Measurements from ENCODE around the gene BDKRB2. TPM values are rescaled to one million over a fixed set of nuclear protein-coding genes. Genes with fewer than 3 reads are reported as not detected.

BDKRB2 gene
- total RNA-seq, 2 donors from 2014 or later, result 1.1 to 3.8 TPM

GRCh38 chr14:96203635-96204034, 1.0 kb upstream of the BDKRB2 start:
- no peaks in the 10 kb centered on the region for H3K9me3 Mint-ChIP-seq
- peak overlapping the region; percentile 56 for H3K4me3 Mint-ChIP-seq
- DNase-seq, result no peak
- no peaks in the 10 kb centered on the region for H3K36me3 Mint-ChIP-seq (ENCODE audit: low read depth)
- H3K27ac ChIP-seq (ENCODE audit: low read depth, low read length), result no peak overlapping the region
- H3K27me3 ChIP-seq (ENCODE audit: control insufficient read depth, insufficient read depth, low read length, poor library complexity, severe bottlenecking), result no peaks in the 10 kb centered on the region
- no peak for TF ChIP-seq CTCF (conservative IDR thresholded peaks at IDR 0.05)
- peaks cover 16% of the 10 kb centered on the region for H3K4me1 ChIP-seq (ENCODE audit: control insufficient read depth, insufficient read depth, low read length)
- no peaks in the 10 kb centered on the region for H3K27me3 Mint-ChIP-seq (ENCODE audit: insufficient read depth)
- peaks cover 20% of the 10 kb centered on the region for H3K4me1 Mint-ChIP-seq
- H3K27ac Mint-ChIP-seq, result no peak overlapping the region
- H3K36me3 ChIP-seq (ENCODE audit: control insufficient read depth, insufficient read depth, low read length), result no peaks in the 10 kb centered on the region
- WGBS, 2 experiments (ENCODE audit: insufficient coverage in 1 of 2, insufficient read length in 1 of 2), result 94 to 100% methylated on average over 1 of the region's 1 CpG
- no peak overlapping the region for H3K9ac ChIP-seq (ENCODE audit: extremely low read depth, low read length, poor library complexity, severe bottlenecking)
- no peaks in the 10 kb centered on the region for H3K9me3 ChIP-seq (ENCODE audit: control insufficient read depth, low read length)
- no peak overlapping the region for H3K4me3 ChIP-seq (ENCODE audit: low read length)

GRCh38 chr14:96205059-96205977, 679 bp downstream of the BDKRB2 start:
- no peaks in the 10 kb centered on the region for H3K36me3 ChIP-seq (ENCODE audit: control insufficient read depth, insufficient read depth, low read length)
- H3K27me3 Mint-ChIP-seq (ENCODE audit: insufficient read depth), result no peaks in the 10 kb centered on the region
- no peaks in the 10 kb centered on the region for H3K9me3 ChIP-seq (ENCODE audit: control insufficient read depth, low read length)
- no peak overlapping the region for H3K9ac ChIP-seq (ENCODE audit: extremely low read depth, low read length, poor library complexity, severe bottlenecking)
- H3K4me1 Mint-ChIP-seq, result peaks cover 19% of the 10 kb centered on the region
- peak overlapping the region; percentile 69 for H3K27ac Mint-ChIP-seq
- no peaks in the 10 kb centered on the region for H3K27me3 ChIP-seq (ENCODE audit: control insufficient read depth, insufficient read depth, low read length, poor library complexity, severe bottlenecking)
- H3K9me3 Mint-ChIP-seq, result no peaks in the 10 kb centered on the region
- peaks cover 2% of the 10 kb centered on the region for H3K36me3 Mint-ChIP-seq (ENCODE audit: low read depth)
- DNase-seq, result peak; percentile 69
- H3K27ac ChIP-seq (ENCODE audit: low read depth, low read length), result no peak overlapping the region
- H3K4me1 ChIP-seq (ENCODE audit: control insufficient read depth, insufficient read depth, low read length), result peaks cover 16% of the 10 kb centered on the region
- WGBS, 2 experiments (ENCODE audit: insufficient coverage in 1 of 2, insufficient read length in 1 of 2), result 33 to 38% methylated on average over 9 to 21 of the region's 21 CpGs
- TF ChIP-seq CTCF (conservative IDR thresholded peaks at IDR 0.05), result peak; percentile 37
- H3K4me3 ChIP-seq (ENCODE audit: low read length), result peak overlapping the region; percentile 82
- peak overlapping the region; percentile 56 for H3K4me3 Mint-ChIP-seq

- H3K4me3 ChIP-seq (ENCODE audit: low read length), result peak overlapping the region; percentile 82
- H3K27ac Mint-ChIP-seq, result no peak overlapping the region
- no peak overlapping the region for H3K9ac ChIP-seq (ENCODE audit: extremely low read depth, low read length, poor library complexity, severe bottlenecking)
Observed at GRCh38 chr14:96205978-96206360, 1.3 kb downstream of the BDKRB2 start.

More at GRCh38 chr14:96205978-96206360, 1.3 kb downstream of the BDKRB2 start:
- H3K9me3 Mint-ChIP-seq, result no peaks in the 10 kb centered on the region
- H3K36me3 ChIP-seq (ENCODE audit: control insufficient read depth, insufficient read depth, low read length), result no peaks in the 10 kb centered on the region
- no peaks in the 10 kb centered on the region for H3K27me3 ChIP-seq (ENCODE audit: control insufficient read depth, insufficient read depth, low read length, poor library complexity, severe bottlenecking)
- no peaks in the 10 kb centered on the region for H3K9me3 ChIP-seq (ENCODE audit: control insufficient read depth, low read length)
- H3K36me3 Mint-ChIP-seq (ENCODE audit: low read depth), result peaks cover 8% of the 10 kb centered on the region
- no peaks in the 10 kb centered on the region for H3K27me3 Mint-ChIP-seq (ENCODE audit: insufficient read depth)
- H3K4me1 Mint-ChIP-seq, result peaks cover 19% of the 10 kb centered on the region
- peak overlapping the region; percentile 56 for H3K4me3 Mint-ChIP-seq
- H3K27ac ChIP-seq (ENCODE audit: low read depth, low read length), result no peak overlapping the region
- no peak for TF ChIP-seq CTCF (conservative IDR thresholded peaks at IDR 0.05)
- H3K4me1 ChIP-seq (ENCODE audit: control insufficient read depth, insufficient read depth, low read length), result peaks cover 16% of the 10 kb centered on the region
- no peak for DNase-seq
- WGBS, 2 experiments (ENCODE audit: insufficient coverage in 1 of 2, insufficient read length in 1 of 2), result 74 to 82% methylated on average over 3 to 6 of the region's 6 CpGs
